ENCODE measurements around the gene SSH2. TPM values are rescaled to one million over a fixed set of nuclear protein-coding genes. Genes with fewer than 3 reads are reported as not detected.

SSH2 gene
- total RNA-seq, 1 donor from 2014 or later, result 16.2 TPM

DNA sequence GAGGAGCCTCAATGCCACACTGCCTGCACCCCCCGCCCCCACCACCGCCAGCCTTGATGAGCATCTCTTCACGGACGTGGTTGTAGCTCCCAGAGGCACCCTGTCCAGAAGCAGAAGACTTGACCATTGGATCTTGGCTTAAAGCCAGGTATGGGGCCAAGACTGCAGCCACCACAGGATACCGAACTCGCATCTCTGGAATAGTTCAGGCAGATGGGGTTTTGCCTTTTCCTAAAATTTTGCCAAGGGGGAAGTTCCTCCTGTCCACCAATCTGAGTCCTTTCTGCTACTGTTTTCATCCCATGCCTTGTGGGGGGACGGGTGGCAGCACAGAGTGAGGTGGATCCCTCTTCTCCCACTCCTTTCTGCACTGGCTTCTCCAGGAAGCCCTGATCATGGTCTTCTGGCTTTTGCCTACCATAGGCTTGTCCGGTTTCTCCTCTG lies 308.3 kb downstream of the SSH2 start:
- DNase-seq, result no peak

DNA sequence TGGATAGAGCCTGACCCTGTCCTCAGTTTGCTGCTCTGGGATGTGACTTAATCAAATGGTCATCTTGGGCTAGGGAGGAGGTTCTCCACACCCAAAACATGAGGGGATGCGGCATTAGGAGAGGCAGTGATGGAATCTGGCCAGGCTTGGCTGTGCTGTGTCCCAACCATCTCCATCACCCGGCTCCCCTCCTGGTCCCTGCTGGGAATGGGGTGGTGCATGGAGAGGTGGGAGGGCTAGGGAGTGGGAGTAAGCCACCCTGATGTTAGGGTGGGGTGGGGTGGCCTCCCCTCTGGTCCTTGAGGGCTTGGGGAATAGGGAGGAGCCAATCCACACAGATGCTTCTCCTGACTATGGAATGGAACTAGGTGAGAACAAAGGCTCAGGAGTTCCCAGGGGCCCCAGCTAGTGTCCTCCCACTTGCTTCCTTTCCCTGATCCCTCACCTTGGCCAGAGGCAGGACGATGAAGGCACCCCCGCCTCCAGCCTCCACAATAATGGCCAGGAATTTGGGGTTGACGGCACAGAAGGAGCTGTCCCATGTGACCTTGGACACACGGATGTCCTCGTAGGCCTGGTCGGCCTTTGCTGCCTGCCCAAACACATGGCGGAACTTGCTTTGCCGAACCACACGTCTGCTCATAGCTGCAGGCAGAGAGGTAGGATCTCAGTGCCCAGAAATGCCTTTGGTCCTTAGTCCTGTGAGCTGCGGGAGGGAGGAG lies 309.1 kb downstream of the SSH2 start:
- DNase-seq, result no peak

DNA sequence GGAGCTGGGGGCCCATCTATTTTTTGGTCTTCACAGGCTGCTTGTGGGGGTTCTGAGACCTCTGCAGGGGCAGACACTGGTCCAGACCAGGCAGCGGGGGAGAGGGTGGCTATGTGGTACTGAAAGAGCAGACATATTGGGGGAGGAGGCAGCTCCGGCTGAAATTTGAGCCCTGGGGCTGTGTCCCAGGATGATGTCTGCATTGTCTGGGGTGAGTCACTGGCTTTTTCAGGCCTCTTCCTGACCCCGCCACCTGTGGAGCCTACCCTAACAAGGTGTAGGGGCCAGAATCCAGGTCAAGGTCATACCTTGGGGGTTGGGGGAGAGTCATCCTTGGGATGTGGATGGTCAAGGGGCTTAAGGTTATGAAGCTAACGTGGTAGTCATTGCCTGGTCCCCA lies 309.8 kb downstream of the SSH2 start:
- no peak for DNase-seq

DNA sequence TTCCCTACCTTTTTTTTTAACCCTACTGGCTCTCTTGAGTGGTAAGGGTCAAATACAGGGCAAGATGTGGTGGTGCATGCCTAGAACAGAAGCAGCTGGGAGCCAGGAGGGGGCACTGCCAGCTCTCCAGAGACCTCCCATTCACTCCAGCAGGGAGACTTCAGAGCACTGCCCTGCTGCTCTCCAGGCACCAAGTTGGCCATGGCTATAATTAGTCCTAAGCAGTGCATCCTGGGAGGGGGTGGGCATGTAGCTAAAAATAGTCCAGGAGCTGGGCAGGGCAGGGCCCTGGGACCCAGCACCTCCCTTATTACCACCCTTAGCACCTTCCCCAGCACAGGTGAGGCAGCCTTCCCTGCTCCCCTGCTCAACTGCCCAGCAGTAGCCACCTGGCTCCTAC lies 310.8 kb downstream of the SSH2 start:
- no peak for DNase-seq

DNA sequence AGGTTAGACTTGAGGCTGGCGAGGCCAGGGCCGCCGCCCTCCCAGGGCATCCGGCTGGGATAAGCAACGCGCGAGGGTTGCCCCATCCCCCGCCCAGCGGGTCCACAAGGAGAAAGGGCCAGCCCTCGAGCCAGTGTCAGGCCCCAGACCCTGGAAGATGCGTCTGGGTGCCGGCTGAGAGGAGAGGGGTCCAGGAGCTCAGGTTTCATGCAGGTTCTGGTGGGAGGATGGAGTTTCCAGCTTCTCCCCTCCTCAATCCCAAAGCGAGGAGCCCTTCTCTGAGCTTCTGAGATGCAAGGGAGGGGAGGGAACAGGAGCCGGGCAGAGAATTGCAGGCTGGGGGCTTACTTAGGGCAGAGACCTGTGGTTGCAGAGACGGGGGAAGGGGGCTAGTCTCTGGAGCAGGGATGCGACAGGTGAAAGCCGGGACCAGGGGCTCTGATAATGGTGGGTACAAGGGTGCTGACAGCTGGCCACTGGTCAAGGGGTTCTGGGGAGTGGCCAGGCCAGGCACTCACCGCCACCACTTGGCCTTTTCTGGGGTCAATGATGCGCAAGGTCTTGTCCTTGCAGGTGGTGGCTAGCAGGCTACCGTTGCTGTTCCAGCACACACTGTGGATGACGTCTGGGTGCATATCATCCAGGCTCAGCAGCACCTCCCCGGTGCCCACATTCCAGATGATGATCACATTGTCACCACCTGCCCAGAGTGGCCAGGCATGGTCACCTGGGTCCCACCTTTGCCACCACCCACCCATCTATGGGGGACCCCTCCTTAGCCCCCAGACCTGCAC lies 311.6 kb downstream of the SSH2 start:
- no peak for DNase-seq

DNA sequence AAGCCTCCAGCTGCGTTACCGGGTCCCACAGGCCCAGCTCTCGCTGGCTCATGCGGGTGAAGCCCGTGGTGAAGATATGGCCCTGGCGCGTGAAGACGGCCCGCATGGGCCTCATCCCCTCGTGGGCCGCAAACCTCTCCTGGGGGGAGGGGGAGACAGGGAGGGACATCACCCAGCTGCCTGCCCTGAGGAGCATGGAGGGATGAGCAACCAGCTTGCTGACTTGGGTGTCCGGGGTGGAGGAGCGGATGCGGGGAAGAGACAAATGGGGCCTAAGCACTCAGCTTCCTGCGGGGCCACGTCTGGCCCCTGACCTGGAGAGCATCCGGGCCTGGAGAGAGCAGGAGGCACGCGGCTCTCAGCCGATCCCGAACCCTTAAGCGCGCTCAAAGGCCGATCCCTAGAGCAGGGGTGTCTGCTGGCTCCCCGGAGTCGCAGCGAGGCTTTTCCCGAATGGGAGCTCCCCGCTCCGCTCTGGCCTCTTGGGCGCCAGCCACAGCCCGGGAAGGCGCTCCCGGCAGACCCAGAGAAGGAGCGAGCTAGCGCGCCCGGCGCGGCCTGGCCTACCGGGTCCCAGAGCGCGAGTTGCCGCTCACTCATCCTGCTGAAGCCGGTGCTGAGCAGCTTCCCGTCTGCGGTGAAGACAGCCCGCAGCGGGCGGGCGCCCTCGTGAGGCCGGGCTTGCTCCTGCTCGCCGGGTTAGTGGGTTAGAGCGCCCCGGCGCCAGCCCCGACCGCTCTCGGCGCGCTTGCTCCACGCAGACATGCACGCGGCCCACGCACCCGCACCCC lies 312.4 kb downstream of the SSH2 start:
- DNase-seq, result no peak

DNA sequence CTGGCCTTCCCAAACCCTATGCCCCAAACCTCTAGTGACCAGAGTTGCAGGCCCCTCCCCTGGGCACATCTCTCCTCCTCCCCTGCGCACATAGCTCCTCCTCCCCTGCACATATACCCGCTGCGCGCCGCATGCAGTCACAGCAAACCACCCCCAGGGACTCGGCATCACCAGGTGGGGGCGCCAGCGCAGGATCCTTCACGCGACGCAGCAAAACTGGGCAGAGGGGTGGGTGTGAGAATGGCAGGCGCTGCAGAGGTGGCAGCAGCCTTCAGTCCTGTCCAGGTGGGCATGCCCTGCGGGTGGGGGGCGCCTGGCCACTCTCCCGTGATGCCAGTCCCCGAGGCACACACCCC lies 312.9 kb downstream of the SSH2 start:
- peak; percentile 36 for DNase-seq

DNA sequence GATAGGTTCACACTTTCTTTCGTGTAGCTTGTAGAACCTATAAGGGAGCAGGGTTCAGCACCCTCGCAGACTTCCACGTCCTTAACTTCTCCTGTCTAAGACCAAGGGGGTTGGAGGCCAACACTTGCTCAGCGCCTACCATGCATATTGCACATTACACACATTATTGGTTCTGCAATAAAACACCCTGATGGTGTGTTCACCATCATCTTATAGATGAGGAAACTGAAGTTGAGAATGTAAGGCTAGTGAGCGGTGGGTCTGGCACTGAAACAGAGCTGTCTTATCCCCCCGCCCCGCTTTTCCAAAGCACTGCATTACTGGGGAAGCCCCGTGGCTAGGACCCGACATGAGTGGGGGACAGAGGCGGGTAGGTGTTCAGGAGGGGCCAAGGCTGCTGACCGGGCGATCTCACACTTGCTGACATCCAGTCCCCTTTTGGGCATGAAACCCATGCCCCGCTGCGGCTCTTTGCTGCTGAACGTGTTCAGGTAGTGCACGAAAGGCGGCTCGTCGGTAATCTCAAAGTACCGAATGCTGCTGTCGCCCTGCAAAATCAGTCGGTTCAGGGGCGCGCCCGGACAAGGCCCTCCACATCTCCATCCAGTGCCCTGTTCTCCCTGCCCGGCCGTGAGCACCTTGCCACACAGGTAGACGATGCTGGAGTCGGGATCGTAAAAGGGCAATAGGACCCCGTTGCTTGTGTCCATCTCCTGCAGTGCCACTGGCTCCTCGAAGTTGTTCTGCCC lies 313.6 kb downstream of the SSH2 start:
- no peak for DNase-seq

DNA sequence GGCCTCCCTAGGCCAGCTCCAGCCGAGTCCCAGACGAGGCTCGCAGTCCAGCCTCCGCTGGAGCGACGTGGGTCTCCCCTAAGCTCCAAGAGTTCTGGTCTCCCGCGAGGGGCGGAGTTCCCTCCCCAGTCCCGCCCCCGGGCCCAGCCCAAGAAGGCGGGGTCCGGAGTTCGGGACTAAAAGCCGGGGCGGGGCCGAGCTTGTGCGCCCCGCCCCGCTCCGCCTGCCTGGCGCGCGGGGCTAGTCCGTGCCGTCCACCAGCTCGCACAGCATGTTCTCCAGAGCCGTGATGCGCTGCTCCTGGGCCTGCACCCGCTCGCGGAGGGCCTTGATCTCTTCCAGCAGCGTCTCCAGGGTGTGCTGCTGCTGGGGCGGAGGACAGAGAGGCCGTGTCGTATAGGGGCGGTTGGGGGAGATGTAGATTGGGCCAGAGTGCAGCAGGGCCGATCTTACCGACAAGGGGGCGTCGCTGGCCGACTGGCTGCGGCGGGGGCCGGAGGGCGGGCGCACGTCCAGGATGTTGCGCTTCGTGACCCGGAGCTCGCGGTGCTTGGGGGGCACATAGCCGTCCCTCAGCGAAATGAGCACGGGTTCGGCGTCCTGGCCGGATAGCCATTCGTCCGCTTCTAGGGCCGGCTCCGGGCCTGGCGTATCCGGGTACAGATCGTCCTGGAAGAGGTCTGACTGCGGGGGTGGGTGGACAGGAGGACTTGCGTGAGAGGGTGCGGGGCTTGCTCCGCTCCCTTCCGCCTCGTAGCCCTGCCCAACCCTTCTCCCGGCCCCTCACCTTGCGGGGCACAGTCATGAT lies 314.3 kb downstream of the SSH2 start:
- DNase-seq, result peak; percentile 76

DNA sequence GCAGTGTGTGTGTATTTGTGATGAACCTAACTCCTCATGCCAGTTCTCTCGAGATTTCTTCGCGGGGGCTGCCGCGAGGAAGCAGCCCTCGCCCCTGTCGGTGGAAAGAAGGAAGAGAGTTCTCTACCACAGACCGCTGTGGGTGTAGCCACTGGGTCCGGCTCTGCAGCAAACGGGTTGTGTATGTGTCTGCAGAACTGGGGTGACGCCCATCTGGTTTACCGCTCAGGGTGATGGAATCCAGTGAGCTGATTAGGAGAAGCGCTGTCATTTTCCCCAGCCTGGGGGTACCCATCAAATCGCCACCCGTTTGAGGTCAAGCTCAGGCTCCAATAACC lies 315.0 kb downstream of the SSH2 start:
- DNase-seq, result no peak

DNA sequence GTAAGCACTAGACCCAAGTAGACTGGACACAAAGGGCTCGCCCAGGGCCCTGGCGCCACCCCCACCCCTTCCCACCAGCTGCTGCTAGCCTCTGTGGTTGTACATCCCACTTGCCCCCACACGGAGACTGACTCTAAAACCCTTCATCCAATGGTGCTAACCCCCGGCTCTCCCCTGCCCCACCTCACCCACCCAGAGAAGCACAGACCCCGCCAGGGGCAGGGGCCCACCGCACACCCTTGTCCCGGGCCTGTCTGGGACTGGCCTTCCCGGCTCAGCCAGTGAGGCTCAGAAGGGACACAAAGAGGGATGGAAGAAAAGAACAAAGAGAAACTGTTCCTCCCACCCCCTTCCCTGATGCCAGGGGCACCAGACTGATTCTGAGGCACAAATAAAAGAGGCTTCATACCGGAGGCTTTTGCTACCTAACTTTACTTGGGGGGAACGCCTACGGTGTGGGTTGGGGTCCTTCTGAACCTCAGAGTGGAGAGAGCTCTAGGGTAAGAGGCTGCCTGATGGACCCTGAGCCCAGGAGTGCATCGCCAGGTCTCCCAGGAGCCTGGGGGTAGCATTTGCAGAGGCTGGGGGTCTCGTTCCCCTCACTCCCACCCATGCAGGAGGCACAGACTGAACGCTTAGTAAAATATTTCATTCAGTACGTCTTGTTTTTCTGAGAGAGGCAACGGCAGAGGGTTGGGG lies 315.5 kb downstream of the SSH2 start:
- no peak for DNase-seq

DNA sequence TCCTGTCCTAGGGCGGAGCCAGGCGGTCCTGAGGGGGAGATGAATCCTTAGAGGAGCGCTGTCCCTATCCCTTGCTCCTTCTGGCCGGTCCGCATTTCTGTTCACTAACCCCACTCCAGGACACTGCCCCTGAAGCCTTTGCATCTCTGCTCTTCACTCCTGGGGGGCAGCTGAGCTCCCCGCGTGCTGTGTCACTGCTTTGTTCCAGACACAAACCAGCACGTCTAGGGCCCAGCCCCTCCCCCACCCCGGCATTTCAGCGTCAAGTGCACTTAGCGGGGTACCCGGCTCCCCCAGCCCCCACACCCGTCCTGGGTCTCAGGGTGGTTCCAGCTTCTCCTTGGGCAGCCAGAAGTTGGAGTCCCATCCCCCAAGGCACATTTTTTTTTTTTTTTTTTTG lies 316.2 kb downstream of the SSH2 start:
- no peak for DNase-seq

DNA sequence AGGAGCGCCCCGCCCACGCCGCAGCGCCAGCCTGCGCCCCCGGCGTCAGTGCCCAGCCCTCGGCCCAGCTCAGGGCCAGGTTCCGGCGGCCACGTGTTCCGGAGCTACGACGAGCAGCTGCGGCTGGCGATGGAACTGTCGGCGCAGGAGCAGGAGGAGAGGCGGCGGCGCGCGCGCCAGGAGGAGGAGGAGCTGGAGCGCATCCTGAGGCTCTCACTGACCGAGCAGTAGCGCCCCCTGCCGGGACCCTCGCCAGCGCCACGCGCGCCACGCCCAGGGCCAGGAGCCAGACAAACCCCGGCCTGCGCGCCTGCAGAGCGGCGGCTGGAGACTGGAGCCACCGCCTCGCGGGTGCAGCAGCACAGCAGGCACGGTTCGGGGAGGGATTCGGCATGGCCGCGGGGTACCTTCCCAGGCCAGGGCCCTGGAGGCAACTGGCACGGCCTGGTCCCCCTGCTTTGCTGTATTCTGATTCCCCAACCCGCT lies 316.6 kb downstream of the SSH2 start:
- DNase-seq, result peak; percentile 77

DNA sequence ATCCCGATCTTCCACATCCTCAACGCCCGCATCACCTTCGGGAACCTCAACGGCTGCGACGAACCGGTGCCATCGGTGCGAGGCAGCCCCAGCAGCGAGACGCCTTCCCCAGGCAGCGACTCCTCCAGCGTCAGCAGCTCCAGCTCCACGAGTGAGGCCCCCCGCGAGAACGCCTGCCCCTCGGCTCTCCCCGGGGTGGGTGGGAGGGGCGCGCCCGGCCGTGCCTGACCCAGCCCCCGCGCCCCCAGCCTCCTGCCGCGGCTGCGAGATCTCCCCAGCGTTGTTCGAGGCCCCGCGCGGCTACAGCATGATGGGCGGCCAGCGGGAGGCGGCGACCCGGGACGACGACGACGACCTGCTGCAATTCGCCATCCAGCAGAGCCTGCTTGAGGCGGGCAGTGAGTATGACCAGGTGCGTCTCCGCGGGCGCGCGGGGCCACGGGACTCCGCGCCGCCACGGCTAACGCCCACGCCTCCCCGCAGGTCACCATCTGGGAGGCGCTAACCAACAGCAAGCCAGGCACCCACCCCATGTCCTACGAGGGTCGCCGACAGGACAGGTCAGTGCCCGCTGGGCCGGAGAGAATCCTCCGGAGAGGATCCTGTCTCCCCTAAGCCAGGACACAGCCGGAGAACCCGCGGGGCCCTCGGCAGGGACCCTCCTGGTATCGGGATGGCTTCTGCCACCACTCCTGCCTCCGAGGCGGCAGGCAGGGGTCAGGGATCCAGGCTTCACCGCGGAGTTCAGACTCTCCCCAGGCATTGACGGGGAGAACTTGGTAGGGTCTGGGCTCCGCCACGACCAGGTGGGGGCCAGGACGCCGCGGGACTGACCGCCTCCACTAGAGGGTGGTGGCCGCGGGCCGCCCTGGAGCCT lies 317.4 kb downstream of the SSH2 start:
- no peak for DNase-seq

DNA sequence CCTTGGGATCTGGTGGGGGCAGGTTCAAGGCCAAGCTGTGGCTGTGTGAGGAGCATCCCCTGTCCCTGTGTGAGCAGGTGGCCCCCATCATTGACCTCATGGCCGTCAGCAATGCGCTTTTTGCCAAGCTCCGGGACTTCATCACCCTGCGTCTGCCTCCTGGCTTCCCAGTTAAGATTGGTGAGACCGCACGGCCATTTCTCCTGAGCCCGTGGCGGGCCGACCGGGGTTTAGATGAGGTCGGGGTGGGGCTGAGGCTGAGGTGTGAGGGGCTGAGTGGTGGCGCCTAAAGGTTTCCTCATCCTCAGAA lies 318.0 kb downstream of the SSH2 start:
- DNase-seq, result no peak

DNA sequence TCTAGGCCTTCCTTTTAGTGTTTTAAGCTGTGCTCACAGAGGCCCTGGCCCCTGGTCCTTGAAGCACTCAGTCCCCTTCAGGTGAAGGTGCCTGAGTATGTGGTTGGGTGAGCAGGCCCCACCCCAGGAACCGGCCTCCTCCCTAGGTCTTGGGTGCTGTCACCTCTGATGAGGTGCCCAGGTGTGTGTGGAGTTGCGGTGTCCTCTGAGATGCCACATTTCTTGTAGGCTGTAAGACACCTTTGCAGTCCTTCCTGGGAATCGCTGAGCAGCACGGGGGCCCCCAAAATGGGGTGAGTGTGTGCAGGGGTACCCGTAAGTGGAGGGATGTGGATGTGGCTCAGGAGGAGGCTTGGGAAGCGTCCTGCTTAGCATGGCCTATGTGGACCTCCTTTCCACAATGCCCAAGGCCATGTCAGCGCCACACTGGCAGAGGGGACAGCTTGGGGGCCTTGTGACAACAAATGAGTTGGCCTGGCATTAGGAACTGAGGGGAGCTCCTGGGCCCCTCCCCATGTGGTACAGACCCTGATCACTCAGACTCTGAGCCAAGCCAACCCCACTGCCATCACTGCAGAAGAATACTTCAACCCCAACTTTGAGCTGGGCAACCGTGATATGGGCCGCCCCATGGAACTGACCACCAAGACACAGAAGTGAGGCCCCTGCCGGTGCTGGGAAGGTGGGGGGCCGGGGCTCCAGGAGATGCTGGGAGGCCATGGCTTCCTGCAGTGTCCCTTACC lies 318.5 kb downstream of the SSH2 start:
- no peak for DNase-seq

DNA sequence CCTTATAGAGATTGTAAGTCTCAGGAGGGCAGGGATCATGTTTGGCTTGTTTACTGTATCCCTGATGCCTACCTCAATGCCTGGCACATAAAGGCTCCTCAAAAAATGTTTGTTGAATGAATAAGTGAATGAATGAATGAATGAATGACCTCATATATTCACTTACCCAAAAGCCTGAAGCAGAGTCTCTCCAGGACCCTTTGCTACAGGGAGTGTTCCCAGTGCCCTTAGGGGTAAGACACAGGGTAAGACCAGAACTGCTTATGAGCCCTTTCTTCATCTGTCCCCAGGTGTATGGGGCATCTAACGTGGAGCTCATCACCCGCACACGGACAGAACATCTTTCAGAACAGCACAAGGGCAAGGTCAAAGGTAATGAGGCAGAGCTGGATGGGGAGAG lies 319.6 kb downstream of the SSH2 start:
- DNase-seq, result no peak

DNA sequence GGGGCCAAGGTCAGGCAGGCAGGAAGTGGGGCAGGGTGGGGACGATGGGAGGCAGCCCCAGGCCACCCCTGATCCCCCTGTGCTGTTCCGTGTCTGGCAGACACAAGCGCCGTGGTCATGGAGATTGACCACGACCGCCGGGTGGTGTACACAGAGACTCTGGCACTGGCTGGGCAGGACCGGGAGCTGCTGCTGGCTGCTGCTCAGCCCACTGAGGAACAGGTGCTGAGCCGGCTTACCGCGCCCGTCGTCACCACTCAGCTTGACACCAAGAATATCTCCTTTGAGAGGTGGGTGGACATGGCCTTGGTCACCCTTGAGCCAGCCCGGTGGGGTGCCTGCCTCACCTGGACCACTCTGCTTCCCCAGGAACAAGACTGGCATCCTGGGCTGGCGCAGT lies 321.0 kb downstream of the SSH2 start:
- DNase-seq, result no peak

DNA sequence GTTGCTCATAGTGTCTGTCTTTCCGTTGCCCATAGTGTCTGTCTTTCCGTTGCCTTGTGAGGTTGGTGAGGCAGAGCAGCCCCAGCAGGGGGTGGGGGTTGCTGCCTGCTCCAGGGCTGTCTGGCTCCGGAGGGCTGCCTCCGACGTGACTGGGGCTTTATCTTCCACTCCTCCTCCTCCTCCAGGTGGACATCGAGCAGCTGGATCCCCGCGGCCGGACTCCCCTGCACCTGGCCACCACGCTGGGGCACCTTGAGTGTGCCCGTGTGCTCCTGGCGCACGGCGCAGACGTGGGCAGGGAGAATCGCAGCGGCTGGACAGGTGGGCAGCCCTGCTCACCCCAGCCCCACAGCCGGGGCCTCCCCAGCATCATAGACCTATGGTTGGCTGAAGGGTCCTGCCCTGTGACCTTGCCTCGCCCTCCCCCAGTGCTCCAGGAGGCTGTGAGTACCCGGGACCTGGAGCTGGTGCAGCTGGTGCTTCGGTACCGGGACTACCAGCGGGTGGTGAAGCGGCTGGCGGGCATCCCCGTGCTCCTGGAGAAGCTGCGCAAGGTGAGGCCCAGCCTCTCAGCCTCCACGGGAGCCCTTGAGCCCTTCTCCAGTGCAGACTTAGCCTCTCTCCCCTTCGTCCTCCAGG lies 322.4 kb downstream of the SSH2 start:
- no peak for DNase-seq
